ENCODE measurements around the gene AP2A1. TPM values are rescaled to one million over a fixed set of nuclear protein-coding genes. Genes with fewer than 3 reads are reported as not detected.

AP2A1 gene
- total RNA-seq, 2 experiments from 2014 or later = 83.4 to 84.5 TPM

DNA sequence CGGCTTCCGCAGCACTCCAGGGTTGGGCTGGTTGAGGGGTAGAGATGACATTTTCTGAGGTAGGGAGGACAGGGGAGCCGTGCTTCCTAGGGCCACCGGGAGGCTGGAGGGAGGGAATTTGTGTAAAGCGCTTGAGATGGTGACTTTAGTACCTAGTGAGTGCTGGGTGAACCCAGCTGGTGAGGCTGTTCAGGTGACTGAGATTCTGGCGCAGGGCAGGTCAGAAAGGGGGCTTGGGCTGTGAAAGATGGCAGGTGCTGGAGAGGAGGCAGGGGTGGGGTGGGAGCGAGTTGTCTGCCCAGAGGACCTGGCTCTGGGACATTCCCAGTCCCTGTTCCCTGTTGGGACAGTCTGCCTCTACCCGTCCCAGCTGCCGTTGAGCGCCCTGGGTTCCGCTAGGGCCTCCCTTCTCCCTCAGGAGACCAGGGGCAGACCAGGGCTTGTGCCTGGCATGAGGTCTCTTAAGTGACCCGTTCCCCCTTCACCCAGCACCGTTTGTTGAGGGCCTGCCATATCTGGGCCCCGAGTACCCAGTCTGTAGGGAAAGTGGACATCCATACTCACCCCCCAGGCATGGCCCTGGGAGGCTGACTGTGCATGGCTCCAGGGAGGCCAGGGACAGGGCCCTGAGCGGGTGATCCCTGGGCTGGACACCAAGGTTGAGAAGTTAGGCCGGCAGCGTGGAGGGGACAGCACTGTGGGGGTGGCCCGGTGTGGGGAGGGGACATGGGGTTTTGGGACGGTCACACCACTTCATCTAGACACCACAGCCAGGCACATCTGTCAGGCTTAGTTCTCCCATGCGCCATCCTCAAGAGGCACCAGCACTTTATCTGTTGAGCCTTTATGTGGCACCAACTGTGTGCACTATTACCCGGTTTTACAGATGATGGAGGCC, 89.1 kb downstream of the AP2A1 start:
- H3K4me1 Mint-ChIP-seq (ENCODE audit: low read depth) = peaks cover 19% of the 10 kb centered on the region
- no peak for DNase-seq
- no peak overlapping the region for H3K27ac Mint-ChIP-seq
- intact Hi-C loops (cut with micrococcal nuclease) = no loop called here
- peaks cover 6% of the 10 kb centered on the region for H3K36me3 Mint-ChIP-seq (ENCODE audit: low read depth)
- CTCF ChIA-PET = no interaction called here
- H3K4me3 Mint-ChIP-seq = no peak overlapping the region
- no peaks in the 10 kb centered on the region for H3K27me3 Mint-ChIP-seq
- TF ChIP-seq, protein P1, sequence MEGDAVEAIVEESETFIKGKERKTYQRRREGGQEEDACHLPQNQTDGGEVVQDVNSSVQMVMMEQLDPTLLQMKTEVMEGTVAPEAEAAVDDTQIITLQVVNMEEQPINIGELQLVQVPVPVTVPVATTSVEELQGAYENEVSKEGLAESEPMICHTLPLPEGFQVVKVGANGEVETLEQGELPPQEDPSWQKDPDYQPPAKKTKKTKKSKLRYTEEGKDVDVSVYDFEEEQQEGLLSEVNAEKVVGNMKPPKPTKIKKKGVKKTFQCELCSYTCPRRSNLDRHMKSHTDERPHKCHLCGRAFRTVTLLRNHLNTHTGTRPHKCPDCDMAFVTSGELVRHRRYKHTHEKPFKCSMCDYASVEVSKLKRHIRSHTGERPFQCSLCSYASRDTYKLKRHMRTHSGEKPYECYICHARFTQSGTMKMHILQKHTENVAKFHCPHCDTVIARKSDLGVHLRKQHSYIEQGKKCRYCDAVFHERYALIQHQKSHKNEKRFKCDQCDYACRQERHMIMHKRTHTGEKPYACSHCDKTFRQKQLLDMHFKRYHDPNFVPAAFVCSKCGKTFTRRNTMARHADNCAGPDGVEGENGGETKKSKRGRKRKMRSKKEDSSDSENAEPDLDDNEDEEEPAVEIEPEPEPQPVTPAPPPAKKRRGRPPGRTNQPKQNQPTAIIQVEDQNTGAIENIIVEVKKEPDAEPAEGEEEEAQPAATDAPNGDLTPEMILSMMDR (IDR thresholded peaks at IDR 0.05) = no peak
- ATAC-seq = no peak
- no peaks in the 10 kb centered on the region for H3K9me3 Mint-ChIP-seq
- POLR2A ChIA-PET = interaction anchor here (1.7 to 6.5 kb wide), 2 partner anchors 9 to 44 kb away, joined by 6 to 64 read pairs; partner anchors contain the start of gene PNKP

DNA sequence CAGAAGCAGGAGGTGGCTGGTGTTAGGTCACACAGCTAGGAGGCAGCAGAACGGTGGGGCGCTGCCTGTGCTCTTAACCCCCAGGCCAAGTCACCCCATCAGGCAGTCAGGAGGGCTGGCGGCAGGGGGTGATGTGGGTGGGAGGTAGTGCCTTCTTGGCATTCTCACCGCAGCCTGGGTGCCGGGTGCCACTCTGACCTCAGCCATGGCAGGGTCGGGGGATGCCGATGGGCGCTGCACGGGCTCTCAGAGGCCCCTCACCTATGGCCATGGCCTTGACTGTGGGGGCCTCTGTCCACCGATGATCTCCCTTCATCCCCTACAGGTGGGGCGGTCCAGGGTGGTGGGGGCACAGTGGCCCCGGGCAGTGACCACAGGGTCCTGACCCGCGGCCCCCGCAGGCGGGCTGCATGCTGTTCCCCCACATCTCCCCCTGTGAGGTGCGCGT, 89.8 kb downstream of the AP2A1 start:
- ChIA-PET POLR2A (interaction anchor here (6.5 kb wide), 1 partner anchor 9 kb away, joined by 64 read pairs; the partner anchor contains the start of gene PNKP), CTCF (no interaction called here)
- no peaks in the 10 kb centered on the region for H3K27me3 Mint-ChIP-seq
- H3K4me3 Mint-ChIP-seq = no peak overlapping the region
- DNase-seq (no peak), ATAC-seq (no peak)
- peaks cover 19% of the 10 kb centered on the region for H3K4me1 Mint-ChIP-seq (ENCODE audit: low read depth)
- H3K27ac Mint-ChIP-seq = no peak overlapping the region
- TF ChIP-seq, protein P1 (IDR thresholded peaks at IDR 0.05) = no peak
- intact Hi-C loops (cut with micrococcal nuclease) = no loop called here
- peaks cover 6% of the 10 kb centered on the region for H3K36me3 Mint-ChIP-seq (ENCODE audit: low read depth)
- no peaks in the 10 kb centered on the region for H3K9me3 Mint-ChIP-seq

Small RNA genes lying within 50 kb of the gene (microRNA-seq; reads per million reads assigned to microRNA genes)
- gene MIR4749 (ENCODE audit: borderline microRNAs expressed, borderline replicate concordance) (1.5 reads per million), gene MIR6799 (ENCODE audit: borderline microRNAs expressed, borderline replicate concordance) (not detected), gene MIR6800 (ENCODE audit: borderline microRNAs expressed, borderline replicate concordance) (not detected)

Other genes with a start within 250 kb of the AP2A1 start
- gene RCN3, start 239.0 kb upstream of the AP2A1 start, total RNA-seq = 1 to 10 TPM; 4.2 to 5.9 TPM
- gene NOSIP, start 186.4 kb upstream of the AP2A1 start, total RNA-seq = 10 to 100 TPM; 75.6 to 79.4 TPM
- gene PRRG2, start 185.7 kb upstream of the AP2A1 start, total RNA-seq = 1 to 10 TPM; 1.5 TPM
- gene PRR12, start 175.8 kb upstream of the AP2A1 start, total RNA-seq = 10 to 100 TPM; 16.0 to 17.8 TPM
- 1 to 10 TPM; 6.3 to 7.1 TPM for gene RRAS, start 126.9 kb upstream of the AP2A1 start, total RNA-seq
- gene SCAF1, start 124.8 kb upstream of the AP2A1 start, total RNA-seq = 10 to 100 TPM; 54.5 to 57.2 TPM
- gene IRF3, start 101.1 kb upstream of the AP2A1 start, total RNA-seq = 100 to 1,000 TPM in 1 of 2 experiments, 10 to 100 TPM in 1; 90.8 to 108 TPM
- gene BCL2L12, start 101.1 kb upstream of the AP2A1 start, total RNA-seq = 10 to 100 TPM; 63.4 to 64.6 TPM
- 100 to 1,000 TPM; 419 to 437 TPM for gene PRMT1, start 89.7 kb upstream of the AP2A1 start, total RNA-seq
- 1 to 10 TPM; 5.2 to 6.2 TPM for gene ADM5, start 77.4 kb upstream of the AP2A1 start, total RNA-seq
- gene CPT1C, start 75.9 kb upstream of the AP2A1 start, total RNA-seq = 1 to 10 TPM in 1 of 2 experiments, under 1 TPM in 1; 0.69 to 1.0 TPM
- gene TSKS, start 3.7 kb upstream of the AP2A1 start, total RNA-seq = under 1 TPM; 0.50 to 0.81 TPM
- gene FUZ, start 46.3 kb downstream of the AP2A1 start, total RNA-seq = 10 to 100 TPM; 23.5 to 24.1 TPM
- gene MED25, start 51.3 kb downstream of the AP2A1 start, total RNA-seq = 10 to 100 TPM; 35.7 to 38.7 TPM
- 10 to 100 TPM; 87.4 to 88.5 TPM for gene PTOV1, start 84.2 kb downstream of the AP2A1 start, total RNA-seq
- gene PNKP, start 100.6 kb downstream of the AP2A1 start, total RNA-seq = 10 to 100 TPM; 58.8 to 65.9 TPM
- 10 to 100 TPM; 17.5 to 19.5 TPM for gene AKT1S1, start 110.4 kb downstream of the AP2A1 start, total RNA-seq
- gene TBC1D17, start 110.7 kb downstream of the AP2A1 start, total RNA-seq = 10 to 100 TPM; 26.6 to 26.8 TPM
- 10 to 100 TPM; 16.1 to 16.2 TPM for gene IL4I1, start 129.9 kb downstream of the AP2A1 start, total RNA-seq
- gene ATF5, start 162.2 kb downstream of the AP2A1 start, total RNA-seq = 10 to 100 TPM; 11.8 TPM
- 100 to 1,000 TPM; 113 to 119 TPM for gene NUP62, start 162.5 kb downstream of the AP2A1 start, total RNA-seq
- not detected for gene SIGLEC11, start 194.2 kb downstream of the AP2A1 start, total RNA-seq

Data from activated CD8-positive, alpha-beta T cell treated with anti-CD3 and anti-CD28 coated beads for 36 hours (primary cell).